ENCODE results near the gene WRNIP1.
"Not testable (repeated sequence)": the region's sequence is repeated elsewhere in the genome, so short reads cannot be mapped to it uniquely, and the experiment has no call there.

DNA sequence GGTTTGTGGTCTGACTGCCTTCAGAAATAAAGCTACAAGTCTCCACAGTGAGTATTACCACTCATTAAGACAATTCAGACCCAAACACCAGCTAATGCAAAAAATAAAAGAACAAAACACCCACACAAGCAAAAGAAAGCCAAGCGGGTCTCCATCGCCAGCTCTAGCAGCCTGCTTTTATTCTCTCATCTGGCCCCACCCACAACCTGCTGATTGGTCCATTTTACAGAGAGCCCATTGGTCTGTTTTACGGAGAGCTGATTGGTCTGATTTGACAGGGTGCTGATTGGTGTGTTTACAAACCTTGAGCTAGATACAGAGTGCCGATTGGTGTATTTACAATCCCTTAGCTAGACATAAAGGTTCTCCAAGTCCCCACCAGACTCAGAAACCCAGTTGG, 2.3 kb upstream of the WRNIP1 start:
- TF ChIP-seq, protein P1, sequence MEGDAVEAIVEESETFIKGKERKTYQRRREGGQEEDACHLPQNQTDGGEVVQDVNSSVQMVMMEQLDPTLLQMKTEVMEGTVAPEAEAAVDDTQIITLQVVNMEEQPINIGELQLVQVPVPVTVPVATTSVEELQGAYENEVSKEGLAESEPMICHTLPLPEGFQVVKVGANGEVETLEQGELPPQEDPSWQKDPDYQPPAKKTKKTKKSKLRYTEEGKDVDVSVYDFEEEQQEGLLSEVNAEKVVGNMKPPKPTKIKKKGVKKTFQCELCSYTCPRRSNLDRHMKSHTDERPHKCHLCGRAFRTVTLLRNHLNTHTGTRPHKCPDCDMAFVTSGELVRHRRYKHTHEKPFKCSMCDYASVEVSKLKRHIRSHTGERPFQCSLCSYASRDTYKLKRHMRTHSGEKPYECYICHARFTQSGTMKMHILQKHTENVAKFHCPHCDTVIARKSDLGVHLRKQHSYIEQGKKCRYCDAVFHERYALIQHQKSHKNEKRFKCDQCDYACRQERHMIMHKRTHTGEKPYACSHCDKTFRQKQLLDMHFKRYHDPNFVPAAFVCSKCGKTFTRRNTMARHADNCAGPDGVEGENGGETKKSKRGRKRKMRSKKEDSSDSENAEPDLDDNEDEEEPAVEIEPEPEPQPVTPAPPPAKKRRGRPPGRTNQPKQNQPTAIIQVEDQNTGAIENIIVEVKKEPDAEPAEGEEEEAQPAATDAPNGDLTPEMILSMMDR (conservative IDR thresholded peaks at IDR 0.05): not testable (repeated sequence)
- TF ChIP-seq ZFX (IDR thresholded peaks at IDR 0.05): not testable (repeated sequence)

All from C4-2B (cell line).